ENCODE results near the gene PLXNA3.
A peak's percentile ranks its signal among the peaks of the same experiment; 100 is the strongest.

Gene PLXNA3

DNA sequence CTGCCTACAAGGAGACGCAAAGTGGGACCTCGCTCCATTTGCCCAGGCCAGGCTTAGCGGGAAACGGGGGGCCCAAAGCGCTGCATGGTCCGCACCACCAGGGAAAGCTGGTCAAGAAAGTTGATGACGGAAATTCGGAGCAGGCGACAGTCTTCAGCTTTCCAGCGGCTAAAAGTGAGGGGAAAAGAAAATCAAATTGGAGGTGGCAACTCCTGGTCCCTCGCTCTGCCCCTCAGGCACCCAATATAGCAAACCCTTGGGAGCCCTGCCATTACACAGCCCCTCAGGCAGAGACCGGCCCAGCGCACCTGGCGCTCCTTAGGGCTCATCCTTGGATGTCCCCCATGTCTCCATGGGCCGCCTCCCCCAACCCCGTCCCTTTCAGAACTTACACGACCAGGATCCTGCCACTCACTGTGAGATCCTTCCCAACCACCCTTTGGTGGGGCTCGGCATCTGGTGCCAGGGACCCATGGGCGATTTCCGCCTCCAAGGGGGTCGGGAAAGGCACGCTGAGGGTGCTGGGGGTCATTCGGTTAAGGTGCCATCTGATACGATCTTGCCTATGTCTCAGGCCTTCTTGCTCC is 19.9 kb downstream of the PLXNA3 start:
- no peak for DNase-seq (ENCODE audit: low read depth in 1 of 2, low spot score in 1 of 2)

DNA sequence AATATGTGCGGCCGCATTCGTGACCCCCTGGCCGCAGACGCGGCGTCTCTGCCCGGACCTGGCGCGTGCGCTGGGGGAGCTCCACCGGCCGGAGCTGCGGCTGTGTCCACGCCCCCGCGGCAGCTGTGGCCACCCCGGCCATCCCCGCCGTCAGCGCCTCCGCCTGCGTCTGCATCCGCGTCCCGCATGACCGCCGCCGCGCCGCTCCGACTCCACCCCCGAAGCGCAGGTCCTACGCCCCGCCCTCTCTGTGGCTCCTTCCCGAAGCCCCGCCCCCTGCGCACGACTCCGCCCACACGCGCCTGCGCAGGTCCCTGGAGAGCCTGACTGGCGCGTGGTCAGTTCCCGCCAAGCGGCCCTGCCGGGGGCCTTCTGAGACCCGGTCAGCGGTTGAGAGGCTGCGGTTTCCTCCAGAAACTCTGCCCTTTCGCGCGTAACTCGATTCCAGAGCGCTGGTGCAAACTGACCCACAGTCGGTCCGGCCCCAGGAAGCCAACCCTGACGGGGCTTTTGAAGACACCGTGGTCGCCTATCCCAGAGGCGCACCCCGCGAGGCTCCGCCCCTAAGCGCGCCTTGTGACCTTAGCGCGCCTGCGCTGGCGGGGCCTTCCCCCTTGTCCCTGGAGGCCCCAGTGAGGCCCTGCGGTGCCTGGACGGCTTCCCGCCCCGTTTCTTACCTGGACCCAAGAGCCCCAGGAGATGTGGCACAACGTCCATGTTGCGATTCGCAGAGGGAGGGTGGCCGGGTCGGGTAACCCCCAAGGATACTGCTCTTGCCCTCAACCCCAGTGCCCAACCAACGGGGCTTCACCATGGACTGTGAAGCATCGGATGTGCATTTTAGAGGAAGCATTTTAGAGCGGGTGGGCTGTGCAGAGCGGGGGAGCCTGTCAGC is 20.9 kb downstream of the PLXNA3 start, which contains the start of gene LAGE3:
Gene LAGE3, minus strand, starts transcription at position 554 of the 895 bp plus-strand sequence. Its CDS starts 366 bp downstream, at position 188.
- DNase-seq (ENCODE audit: low read depth in 1 of 2, low spot score in 1 of 2): peak; percentile 89 to 91

DNA sequence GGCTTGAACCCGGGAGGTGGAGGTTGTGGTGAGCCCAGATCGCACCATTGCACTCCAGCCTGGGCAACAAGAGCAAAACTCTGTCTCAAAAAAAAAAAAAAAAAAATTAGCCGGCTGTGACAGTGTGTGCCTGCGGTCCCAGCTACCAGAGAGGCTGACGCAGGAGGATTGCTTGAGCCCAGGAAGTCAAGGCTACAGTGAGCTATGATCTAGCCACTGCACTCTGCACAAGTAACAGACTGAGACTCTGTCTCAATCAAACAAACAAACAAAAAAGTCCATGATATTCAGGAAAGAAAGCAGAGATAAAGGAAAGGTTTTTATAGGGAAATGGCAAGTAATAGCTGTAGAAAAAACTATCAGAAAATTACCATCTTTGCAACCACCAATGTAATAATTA is 23.1 kb downstream of the PLXNA3 start:
- DNase-seq (ENCODE audit: low read depth in 1 of 2, low spot score in 1 of 2): no peak

DNA sequence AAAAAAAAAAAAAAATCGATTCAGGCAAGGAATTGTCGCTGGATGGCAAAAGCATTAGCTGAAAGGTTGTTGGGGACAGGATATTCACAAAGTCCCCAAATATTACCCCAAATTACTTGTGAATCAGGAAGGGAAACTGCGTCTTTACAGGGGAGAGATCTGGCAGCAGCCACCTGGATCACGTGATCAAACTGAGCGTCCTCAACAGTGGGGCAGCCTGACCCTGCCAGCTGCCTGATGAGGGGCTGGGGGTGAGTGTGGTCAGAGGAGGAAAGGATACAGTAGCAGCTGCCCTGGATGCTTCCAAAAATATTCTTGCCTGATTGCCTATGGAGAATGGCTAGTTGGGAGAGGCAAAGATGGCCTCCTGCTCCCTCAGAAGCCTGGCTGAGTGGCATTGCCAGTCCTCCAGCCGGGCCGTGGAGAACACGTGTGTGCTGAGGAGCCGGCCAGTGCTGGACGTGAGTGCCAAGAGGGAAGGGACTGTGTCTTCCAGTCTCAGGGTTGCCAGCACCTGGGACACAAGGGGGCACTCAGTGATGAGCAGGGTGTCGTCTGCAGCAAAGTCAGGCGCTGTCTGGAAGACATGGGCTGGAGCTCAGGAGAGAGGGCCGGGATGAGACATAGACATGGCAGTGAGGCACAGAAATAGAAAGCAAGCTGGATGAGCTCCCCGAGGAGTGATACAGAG is 24.0 kb downstream of the PLXNA3 start:
- no peak for DNase-seq (ENCODE audit: low read depth in 1 of 2, low spot score in 1 of 2)

DNA sequence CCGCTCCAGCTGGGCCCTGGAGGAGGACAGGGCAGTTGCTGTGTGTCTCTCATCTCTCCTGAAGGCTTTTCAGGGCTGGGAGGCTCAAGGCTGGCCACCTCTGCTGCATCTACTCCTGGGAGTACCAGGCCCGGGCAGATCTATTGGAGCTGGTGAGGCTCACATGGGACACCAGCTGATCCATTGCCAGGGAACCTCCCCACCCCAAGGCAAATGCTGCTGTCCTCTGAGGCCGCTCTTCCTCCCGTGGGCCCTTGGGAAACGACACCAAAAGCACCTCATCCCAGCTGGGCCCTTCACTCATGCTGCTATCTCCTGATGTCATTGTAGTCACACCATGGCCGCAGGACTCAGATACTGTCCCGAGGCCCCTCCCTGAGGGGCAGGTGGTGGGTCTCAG is 24.7 kb downstream of the PLXNA3 start:
- no peak for DNase-seq (ENCODE audit: low read depth in 1 of 2, low spot score in 1 of 2)

DNA sequence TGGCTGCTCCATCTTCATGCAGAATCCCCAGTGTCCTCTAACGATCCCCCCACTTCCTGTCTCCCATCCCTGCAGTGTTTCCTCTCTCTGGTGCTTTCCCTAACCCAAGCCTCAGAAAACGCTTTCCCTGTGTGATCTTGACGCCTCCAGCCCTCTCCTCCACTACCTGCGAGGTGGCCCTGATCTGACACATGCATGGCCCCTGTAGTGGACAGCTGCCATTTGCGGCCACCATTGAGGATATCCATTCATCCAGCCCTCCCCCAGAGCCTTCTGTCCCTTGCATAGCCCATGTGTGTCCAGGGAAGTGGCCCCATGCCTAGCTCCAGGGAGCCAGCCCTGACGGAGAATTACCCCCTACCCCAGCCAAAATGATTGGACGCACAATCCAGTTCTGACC is 25.2 kb downstream of the PLXNA3 start:
- DNase-seq (ENCODE audit: low read depth in 1 of 2, low spot score in 1 of 2): no peak

DNA sequence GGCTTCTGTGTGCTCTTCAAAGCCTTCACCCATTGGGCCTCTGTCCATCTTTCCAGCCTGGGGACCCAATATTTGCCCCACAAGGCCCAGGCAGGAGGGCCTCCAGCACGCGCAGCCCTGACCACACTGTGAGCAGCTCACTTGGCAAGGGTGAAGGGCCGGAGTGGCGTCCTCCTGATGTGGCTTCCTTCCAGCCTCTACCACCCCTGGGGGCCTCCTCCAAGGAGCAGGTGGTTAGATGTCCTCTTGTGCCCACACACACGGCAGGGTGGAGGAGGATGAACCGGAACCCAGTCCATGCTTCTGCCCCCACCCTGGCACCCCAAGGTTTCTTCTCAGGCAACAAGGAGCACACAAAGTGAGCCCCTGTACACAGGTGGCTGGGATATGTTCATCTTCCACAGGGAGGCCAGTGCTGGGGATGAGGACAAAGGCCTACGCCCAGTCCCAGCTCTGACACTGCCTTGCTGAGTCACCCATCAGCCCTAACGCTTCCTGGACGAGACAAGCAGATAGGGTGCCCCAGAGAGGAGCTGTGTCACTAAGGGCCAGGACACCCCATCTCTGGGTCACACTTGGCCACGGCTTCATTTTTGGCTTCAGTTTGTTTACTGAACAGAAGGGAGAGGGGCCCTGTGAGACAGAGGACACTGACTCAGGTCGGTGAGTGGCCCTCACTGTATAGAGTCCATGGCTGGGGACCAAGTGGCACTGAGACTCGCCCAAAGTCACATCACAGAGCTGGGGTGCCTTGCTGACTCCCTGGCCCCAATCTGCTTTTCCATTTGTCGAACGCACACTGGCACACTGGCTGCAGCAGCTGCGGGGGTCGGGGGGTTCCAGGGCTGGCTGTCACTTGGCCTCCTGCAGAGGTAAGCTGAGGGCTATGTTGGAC is 26.4 kb downstream of the PLXNA3 start:
- DNase-seq (ENCODE audit: low read depth in 1 of 2, low spot score in 1 of 2): no peak

DNA sequence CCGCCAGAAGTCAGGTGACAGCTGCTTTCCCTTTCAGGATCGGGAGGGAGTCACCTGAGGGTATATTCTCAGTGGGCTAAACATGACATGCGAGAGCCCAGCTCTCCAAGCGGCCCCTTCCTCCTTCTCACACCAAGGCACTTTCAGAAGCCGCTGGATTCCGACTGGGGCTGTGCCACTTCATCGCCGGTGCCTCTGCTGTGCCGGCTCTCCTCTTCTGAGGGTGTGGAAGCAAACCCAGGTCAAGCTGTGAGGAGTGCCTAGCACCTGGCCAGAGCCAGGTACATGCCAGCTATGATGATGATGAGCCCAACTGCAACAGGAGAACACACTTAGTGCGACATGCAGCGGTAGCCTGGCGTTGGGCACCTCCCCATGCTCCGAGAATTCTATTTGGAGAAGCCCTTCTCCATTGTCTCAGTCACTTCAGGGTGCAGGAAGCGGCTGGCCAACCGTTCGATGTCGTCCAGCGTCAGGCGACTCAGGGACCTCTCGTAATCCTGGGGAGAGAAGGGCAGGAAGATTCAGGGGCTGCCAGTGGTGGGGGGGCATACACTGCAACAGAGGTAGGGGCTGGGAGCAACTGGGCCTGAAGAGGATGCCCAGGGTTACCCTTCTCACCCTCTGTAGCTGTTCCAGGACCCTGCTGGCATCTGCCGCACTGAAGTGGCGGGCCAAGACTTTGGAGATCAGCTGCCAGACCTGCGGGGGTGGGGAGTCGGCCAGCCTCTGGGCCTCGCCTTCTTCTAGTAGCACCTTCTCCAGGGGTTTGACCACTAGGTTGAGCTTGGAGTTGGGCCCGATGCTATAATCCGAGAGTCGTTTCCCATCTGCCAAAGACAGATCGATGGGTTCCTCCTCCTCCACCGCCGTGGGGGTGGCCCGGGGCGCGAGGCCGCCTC is 27.3 kb downstream of the PLXNA3 start:
- no peak for DNase-seq (ENCODE audit: low read depth in 1 of 2, low spot score in 1 of 2)

DNA sequence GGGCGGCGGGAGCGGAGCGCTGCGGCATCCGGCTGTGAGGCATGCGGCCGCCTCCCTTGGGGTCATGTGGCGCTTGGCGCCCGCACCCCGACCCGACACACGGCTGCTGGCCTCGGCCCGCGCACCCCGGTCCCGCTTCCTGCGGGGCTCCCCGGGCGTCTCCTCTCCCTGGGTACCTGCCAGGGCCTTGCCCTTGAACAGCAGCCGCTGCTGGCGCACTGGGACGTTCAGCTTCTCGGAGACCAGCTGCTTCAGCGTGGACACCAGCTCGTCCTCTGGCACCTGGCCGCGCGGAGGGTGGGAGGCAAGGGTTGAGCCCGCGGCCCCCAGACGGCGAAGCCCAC is 27.9 kb downstream of the PLXNA3 start:
- peak in 1 of 2 donors; percentile 9 for DNase-seq (ENCODE audit: low read depth in 1 of 2, low spot score in 1 of 2)

DNA sequence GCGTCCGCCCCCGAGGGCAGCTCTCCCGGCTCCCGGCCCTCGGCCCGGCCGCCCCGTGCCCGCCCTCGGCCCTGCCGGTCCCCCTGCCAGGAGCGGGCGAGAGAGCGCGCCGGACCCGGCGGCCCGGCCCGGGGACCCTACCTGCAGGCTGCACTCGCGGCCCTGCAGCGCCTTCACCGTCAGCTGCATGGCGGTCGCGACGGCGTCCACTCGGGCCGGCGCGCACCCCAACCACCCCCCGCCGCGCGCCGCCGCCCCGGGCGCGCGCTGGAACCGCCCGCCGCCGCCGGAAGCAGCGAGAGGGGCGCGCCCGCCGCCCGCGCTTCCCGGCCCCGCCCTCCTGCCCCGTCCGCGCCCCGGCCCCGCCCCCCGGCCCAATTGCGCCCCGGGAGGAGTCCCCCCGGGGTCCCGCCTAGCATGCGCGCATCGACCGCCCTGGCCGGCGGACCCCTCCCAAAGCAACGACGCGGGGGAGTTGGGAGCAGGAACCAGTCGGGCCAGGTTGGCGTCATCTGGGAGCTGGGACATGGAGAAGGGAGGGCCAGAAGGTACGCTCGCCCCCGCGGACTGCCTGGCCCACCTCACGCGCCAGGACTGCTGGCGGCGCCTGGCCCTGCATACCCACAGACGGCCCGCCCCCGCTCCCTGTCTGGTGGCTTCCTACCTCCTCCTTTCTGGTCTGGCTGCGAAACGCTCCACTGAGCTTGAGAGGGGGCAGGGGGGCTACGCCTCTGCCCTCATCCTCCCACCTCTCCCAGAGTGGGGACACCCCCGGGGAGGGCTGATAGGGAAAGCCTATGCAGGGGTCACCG is 28.5 kb downstream of the PLXNA3 start, which contains the start of gene UBL4A:
Gene UBL4A, minus strand, starts transcription at position 220 of the 812 bp plus-strand sequence. Its CDS starts 31 bp downstream, at position 189.
- DNase-seq (ENCODE audit: low read depth in 1 of 2, low spot score in 1 of 2): peak; percentile 15 to 48

DNA sequence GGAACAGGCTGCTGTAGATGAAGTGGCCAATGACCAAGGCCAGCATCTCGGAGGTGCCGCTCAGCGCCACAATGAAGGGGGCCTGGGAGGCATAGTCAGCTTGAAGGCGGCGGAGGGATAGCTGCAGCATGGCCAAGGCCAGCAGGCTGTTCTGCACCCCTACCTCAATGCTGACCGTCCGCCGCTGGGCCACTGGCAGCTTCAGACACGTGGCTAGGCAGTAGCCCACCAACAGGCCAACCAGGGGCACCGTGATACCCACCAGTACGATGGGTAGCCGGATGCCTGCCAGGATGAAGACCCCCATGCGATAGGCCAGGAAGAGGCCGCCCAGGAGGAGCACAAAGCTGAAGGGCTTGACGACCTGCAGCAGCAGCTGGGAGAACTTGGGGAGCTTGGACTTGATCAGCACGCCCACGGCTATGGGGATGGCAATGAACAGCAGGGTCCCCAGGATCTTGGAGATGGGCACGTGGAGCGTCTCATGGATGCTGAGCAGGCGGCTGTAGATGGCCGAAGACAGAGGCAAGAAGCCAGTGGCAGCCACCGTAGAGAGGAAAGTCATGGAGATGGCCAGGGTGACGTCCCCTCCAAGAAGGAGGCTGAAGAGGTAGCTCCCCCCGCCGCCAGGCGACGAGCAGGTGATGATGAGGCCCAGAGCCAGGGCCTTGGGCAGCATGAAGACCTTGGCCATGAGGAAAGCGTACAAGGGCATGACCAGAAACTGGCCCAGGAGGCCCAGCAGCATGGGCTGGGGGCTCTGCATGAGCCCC is 29.6 kb downstream of the PLXNA3 start:
- no peak for DNase-seq (ENCODE audit: low read depth in 1 of 2, low spot score in 1 of 2)

DNA sequence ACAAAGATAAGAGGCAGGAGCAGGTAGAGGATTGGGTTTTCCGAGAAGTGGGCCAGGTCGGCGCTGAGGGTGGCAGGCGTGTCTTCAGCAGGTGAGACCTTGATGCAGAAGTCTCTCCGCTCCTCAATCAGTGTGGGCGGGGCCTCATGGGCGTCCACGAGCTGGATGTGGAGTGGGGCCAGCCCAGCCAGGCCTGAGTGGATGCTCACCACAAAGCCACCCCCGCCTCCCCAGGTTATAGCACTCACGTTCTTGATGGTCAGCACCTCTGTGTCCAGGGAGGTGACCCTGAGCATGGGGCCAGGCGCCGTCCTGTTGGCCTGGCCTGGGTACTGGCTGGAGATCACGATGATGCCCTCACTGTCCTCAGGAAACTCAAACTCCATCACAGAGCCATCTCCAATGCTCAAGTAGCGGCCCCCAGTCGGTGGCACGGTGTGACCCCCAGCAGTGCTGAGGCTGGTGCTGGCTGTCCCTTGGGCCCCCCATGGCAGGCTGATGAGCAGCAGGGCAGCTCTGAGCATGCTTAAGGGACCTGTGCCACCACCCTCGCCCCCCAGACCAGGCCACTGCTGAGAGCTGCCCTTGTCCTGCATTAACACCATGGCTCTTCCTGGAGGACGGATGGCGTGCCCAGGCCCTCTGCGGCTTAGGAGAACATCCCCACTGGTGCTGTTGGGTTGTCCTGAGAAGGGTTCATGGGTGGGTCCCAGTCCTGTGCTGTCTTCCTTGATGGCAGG is 30.4 kb downstream of the PLXNA3 start:
- no peak for DNase-seq (ENCODE audit: low read depth in 1 of 2, low spot score in 1 of 2)

DNA sequence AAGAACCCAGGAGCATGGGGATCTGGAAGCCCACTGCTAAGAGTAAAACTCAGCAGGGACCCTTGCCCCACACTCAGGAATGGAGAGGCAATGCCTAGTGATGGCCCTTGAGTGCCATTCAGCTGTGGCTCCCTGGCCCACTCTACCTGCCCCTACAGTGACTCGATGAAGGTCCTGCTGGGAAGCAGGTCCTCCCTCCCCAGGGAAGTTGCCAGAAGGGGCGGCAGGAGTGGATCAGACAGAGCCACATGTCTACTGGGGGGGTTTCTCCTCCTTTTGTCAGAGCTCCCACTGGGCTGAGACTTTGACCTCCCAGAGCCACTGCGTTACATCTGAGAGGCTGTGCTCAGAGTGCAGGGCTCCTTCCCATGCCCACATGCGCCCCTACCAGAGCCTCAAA is 31.1 kb downstream of the PLXNA3 start:
- DNase-seq (ENCODE audit: low read depth in 1 of 2, low spot score in 1 of 2): no peak

DNA sequence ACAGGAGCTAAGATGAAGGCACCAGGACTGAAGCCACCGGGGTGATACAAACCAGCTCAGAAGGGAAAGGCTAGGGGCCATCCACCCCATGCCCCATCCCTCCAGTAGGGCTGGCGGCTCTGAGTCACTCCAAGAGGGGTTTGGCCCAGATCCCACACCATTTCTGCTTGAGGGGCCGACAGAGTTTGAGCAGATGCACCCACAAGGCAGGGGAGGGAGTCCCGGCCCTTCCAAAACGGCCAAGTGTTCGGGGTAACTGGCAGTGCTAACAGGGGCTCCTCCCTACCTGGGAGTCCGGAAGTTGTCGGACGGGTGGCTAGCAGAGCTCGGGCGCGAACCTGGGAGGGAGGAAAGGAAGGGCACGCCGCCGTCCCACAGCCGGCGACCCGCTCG is 31.9 kb downstream of the PLXNA3 start:
- peak in 1 of 2 donors; percentile 4 for DNase-seq (ENCODE audit: low read depth in 1 of 2, low spot score in 1 of 2)

DNA sequence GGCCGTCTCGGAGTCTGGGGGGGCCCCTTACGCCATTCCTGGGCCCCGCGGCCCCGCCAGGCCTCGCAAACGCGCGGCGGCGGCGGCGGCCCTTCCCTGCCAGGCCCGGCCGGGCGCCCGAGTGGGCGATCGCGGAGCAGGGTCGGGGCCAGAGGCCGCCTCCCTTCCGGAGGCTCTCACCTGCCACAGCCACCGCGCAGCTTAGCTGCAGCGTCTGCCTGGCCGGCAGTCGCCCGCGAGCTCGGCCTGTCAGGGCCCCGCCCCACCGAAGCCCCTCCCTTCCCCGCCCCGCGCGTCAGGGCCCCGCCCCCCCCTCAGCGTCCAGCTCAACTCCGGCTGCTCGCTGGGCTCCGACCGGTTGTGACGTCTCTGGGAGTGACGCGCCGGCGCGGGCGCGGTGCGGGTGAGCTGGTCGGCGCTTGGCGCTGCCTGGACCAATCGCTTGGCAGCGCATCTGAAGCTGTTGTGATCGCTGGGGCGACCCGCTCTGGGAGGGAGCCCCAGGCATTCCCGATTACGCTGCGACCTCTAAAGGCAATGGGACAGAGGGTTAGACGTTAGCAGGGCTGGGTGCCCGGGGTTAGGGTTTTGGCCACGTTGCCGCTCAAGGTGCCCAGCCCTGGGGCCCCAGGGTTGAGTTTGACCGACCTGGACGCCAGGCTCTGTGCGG is 32.5 kb downstream of the PLXNA3 start, which contains the start of gene SLC10A3:
Gene SLC10A3, minus strand, starts transcription at position 216 of the 670 bp plus-strand sequence. CDS start 1,689 bp downstream, outside the sequence.
- DNase-seq (ENCODE audit: low read depth in 1 of 2, low spot score in 1 of 2): peak; percentile 78 to 79

DNA sequence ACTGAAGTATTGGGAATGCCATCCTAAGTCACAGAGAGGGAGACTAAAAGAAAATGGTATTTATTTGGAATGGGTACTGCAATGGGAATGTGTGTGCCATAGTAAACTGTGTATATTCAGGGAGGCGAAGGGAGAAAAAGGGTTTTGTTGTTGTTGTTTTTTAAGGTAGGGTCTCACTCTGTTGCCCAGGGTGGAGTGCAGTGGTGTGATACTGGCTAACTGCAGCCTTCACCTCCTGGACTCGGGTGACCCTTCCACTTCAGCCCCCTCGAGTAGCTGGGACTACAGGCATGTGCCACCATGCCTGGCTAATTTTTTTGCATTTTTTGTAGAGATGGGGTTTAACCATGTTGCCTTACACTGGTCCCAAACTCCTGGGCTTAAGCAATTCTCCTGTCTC is 36.6 kb downstream of the PLXNA3 start:
- DNase-seq (ENCODE audit: low read depth in 1 of 2, low spot score in 1 of 2): no peak

DNA sequence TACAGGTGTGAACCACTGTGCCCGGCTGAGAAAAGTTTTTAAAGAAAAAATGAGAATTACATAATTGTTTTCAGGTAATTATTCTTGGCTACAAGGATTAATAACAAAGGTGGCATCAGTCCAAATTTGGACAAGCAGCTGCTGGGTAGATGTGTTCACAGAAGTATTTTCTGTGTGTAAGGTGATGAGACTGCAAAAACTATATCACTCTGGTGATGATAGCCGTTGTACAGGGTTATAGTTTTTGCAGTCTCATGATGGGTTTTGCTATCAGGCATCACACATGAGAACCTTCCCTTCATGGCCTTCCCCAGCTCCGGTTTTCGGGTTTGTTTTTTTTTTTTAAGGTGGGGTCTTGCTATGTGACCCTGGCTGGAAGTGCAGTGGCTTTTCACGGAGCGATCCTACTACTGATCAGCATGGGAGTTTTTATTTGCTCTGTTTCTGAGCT is 37.4 kb downstream of the PLXNA3 start:
- DNase-seq (ENCODE audit: low read depth in 1 of 2, low spot score in 1 of 2): no peak

Measured in stimulated activated CD4-positive, alpha-beta T cell treated with anti-CD3 and anti-CD28 coated beads, Interleukin-15, amount 100 ng/mL, for 1 hour (primary cell).